ENCODE results near the gene NCAPD2.
A peak's percentile ranks its signal among the peaks of the same experiment; 100 is the strongest.
"Not testable (repeated sequence)": the region's sequence is repeated elsewhere in the genome, so short reads cannot be mapped to it uniquely, and the experiment has no call there.

The NCAPD2 gene

GRCh38 chr12:6465467-6466183 is 28.3 kb upstream of the NCAPD2 start:
- DNase-seq: peak; percentile 81 to 84 (median 83)

GRCh38 chr12:6466184-6466573 is 27.7 kb upstream of the NCAPD2 start:
- no peak for DNase-seq

- DNase-seq: peak in 1 of 3 donors; percentile 21
Observed at GRCh38 chr12:6466751-6467150, 27.2 kb upstream of the NCAPD2 start.

- not testable (repeated sequence) for DNase-seq
Observed at GRCh38 chr12:6467571-6468282, 26.2 kb upstream of the NCAPD2 start.

GRCh38 chr12:6468283-6468575 is 25.7 kb upstream of the NCAPD2 start:
- DNase-seq: peak; percentile 28 to 58 (median 42)

GRCh38 chr12:6469092-6469491 is 24.8 kb upstream of the NCAPD2 start:
- DNase-seq: no peak

- no peak for DNase-seq
Observed at GRCh38 chr12:6469609-6470374, 24.1 kb upstream of the NCAPD2 start.

GRCh38 chr12:6470375-6471163 is 23.3 kb upstream of the NCAPD2 start, which contains the start of gene VAMP1:
Gene VAMP1 (minus strand): TSS chr12:6470677. CDS start chr12:6470531, 146 bp downstream.
- DNase-seq: peak; percentile 95 to 98 (median 98)

- DNase-seq: peak; percentile 45 to 75 (median 68)
Observed at GRCh38 chr12:6471989-6472360, 21.9 kb upstream of the NCAPD2 start.

GRCh38 chr12:6472491-6472890 is 21.4 kb upstream of the NCAPD2 start:
- no peak for DNase-seq

GRCh38 chr12:6475233-6475975 is 18.5 kb upstream of the NCAPD2 start:
- DNase-seq: not testable (repeated sequence)

- peak; percentile 26 to 30 (median 29) for DNase-seq
Observed at GRCh38 chr12:6476489-6476888, 17.4 kb upstream of the NCAPD2 start.

- not testable (repeated sequence) for DNase-seq
Observed at GRCh38 chr12:6477601-6478377, 16.1 kb upstream of the NCAPD2 start.

GRCh38 chr12:6478416-6478815 is 15.5 kb upstream of the NCAPD2 start:
- no peak for DNase-seq

GRCh38 chr12:6488240-6488639 is 5.7 kb upstream of the NCAPD2 start:
- DNase-seq: no peak

GRCh38 chr12:6489449-6489848 is 4.5 kb upstream of the NCAPD2 start:
- no peak for DNase-seq

GRCh38 chr12:6490673-6491072 is 3.2 kb upstream of the NCAPD2 start:
- DNase-seq: not testable (repeated sequence)

GRCh38 chr12:6492838-6493496 is 935 bp upstream of the NCAPD2 start, which contains the start of gene MRPL51:
Gene MRPL51 (minus strand): TSS chr12:6493262. CDS start chr12:6493136, 126 bp downstream.
- DNase-seq: peak; percentile 97 to 98 (median 97)

GRCh38 chr12:6494258-6494743 is 399 bp downstream of the NCAPD2 start:
- no peak for DNase-seq

GRCh38 chr12:6494968-6495367 is 1.1 kb downstream of the NCAPD2 start:
- DNase-seq: no peak
